ENCODE results near the gene ASF1A. TPM values are rescaled to one million over a fixed set of nuclear protein-coding genes. Genes with fewer than 3 reads are reported as not detected.

The ASF1A gene
- total RNA-seq, 4 donors from 2014 or later = 22.2 to 25.9 (median 23.7) TPM

DNA sequence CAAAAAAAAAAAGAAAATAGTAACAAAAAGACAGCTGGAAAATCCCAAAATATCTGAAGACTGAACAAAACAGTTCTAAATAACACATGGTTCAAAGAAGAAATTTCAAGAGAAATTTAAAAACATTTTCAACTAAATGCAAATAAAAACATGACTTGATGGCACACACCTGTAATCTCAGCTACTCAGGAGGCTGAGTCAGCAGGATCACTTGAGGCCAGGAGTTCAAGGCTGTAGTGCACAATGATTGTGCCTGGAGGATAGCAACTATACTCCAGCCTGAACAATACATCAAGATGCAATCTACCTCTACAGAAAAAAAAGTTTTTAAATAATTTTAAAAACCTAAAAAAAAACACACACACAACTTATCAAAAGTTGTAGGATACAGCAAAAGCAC is 21.6 kb upstream of the ASF1A start:
- DNase-seq = no peak
- intact Hi-C loops (cut with DNase I) = no loop called here
- Histone ChIP-seq H3K36me3 (no peaks in the 10 kb centered on the region), H3K4me3 (replicated peaks in 1 of 3) (no peak overlapping the region), H3K27ac (no peak overlapping the region), H3K4me1 (no peaks in the 10 kb centered on the region), H3K9me3 (no peaks in the 10 kb centered on the region), H3K27me3 (no peaks in the 10 kb centered on the region)
- TF ChIP-seq POLR2A (IDR thresholded peaks at IDR 0.05) = no peak
- TF ChIP-seq, protein P1, sequence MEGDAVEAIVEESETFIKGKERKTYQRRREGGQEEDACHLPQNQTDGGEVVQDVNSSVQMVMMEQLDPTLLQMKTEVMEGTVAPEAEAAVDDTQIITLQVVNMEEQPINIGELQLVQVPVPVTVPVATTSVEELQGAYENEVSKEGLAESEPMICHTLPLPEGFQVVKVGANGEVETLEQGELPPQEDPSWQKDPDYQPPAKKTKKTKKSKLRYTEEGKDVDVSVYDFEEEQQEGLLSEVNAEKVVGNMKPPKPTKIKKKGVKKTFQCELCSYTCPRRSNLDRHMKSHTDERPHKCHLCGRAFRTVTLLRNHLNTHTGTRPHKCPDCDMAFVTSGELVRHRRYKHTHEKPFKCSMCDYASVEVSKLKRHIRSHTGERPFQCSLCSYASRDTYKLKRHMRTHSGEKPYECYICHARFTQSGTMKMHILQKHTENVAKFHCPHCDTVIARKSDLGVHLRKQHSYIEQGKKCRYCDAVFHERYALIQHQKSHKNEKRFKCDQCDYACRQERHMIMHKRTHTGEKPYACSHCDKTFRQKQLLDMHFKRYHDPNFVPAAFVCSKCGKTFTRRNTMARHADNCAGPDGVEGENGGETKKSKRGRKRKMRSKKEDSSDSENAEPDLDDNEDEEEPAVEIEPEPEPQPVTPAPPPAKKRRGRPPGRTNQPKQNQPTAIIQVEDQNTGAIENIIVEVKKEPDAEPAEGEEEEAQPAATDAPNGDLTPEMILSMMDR (IDR thresholded peaks at IDR 0.05) = no peak

DNA sequence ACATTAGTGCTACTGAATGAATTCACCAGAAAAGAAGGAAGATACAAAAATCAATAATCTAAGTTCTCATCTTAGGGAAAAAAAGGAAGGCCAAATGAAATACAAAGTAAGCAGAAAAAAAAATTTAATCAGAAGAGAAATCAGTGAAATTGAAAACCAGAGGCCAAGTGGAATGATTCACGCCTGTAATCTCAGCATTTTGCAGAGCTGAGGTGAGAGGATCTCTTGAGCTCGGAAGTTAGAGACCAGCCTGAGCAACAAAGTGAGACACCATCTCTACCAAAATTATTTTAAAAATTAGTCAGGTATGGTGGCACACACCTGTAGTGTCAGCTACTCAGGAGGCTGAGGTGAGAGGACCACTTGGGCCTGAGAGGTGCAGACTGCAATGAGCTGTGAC is 21.2 kb upstream of the ASF1A start:
- intact Hi-C loops (cut with DNase I) = no loop called here
- Histone ChIP-seq H3K27ac (no peak overlapping the region), H3K4me1 (no peaks in the 10 kb centered on the region), H3K36me3 (no peaks in the 10 kb centered on the region), H3K27me3 (no peaks in the 10 kb centered on the region), H3K4me3 (replicated peaks in 1 of 3) (no peak overlapping the region), H3K9me3 (no peaks in the 10 kb centered on the region)
- DNase-seq = no peak
- TF ChIP-seq, protein P1 (IDR thresholded peaks at IDR 0.05) = no peak
- no peak for TF ChIP-seq POLR2A (IDR thresholded peaks at IDR 0.05)
- 83 to 95% methylated on average over 2 of the region's 2 CpGs for WGBS, 2 donors

DNA sequence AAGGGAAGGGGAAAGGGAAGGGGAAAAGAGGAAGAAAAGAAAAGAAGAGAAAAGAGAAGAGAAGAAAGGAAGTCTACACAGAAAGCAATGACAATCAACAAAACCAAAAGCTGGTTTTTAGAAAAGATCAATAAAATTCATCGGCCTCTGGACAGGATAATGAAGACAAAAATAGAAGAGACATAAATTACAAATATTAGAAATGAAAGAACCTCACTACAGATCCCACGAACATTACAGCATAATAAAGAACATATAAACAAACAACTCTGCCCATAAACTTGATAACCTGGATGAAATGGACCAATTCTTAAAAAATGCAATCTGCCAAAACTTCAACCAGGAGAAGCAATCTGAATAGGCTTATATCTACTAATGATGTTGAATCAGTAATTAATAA is 20.7 kb upstream of the ASF1A start:
- no peaks in the 10 kb centered on the region for H3K36me3 ChIP-seq
- TF ChIP-seq, protein P1 (IDR thresholded peaks at IDR 0.05) = no peak
- TF ChIP-seq POLR2A (IDR thresholded peaks at IDR 0.05) = no peak
- no peak overlapping the region for H3K27ac ChIP-seq
- no peaks in the 10 kb centered on the region for H3K9me3 ChIP-seq
- intact Hi-C loops (cut with DNase I) = no loop called here
- WGBS, 2 donors = 91% methylated on average over 2 of the region's 2 CpGs
- H3K4me1 ChIP-seq = no peaks in the 10 kb centered on the region
- H3K27me3 ChIP-seq = no peaks in the 10 kb centered on the region
- no peak overlapping the region for H3K4me3 ChIP-seq (replicated peaks in 1 of 3)
- DNase-seq = no peak

DNA sequence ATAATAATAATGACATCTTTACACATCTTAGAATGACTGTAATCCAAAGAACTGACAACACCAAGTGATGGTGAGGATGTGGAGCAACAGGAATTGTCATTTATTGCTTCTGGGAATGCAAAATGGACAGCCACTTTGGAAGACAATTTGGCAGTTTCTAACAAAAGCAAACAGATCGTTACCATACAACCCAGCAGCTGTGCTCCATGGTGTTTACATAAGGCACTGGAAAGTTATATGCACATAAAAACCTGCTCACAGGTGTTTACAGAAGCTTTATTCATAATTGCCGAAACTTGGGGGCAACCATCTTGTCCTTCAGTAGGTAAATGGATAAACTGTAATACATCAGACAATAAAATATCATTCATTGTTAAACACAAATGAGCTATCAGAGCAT is 18.3 kb upstream of the ASF1A start:
- Histone ChIP-seq H3K27ac (no peak overlapping the region), H3K4me1 (peaks cover 0 to 5% of the 10 kb centered on the region in 2 donors), H3K27me3 (no peaks in the 10 kb centered on the region), H3K36me3 (no peaks in the 10 kb centered on the region), H3K4me3 (replicated peaks in 1 of 3) (no peak overlapping the region), H3K9me3 (no peaks in the 10 kb centered on the region)
- TF ChIP-seq, protein P1 (IDR thresholded peaks at IDR 0.05) = no peak
- TF ChIP-seq POLR2A (IDR thresholded peaks at IDR 0.05) = no peak
- WGBS, 2 donors = 82 to 91% methylated on average over 2 of the region's 2 CpGs
- DNase-seq = no peak
- intact Hi-C loops (cut with DNase I) = no loop called here

DNA sequence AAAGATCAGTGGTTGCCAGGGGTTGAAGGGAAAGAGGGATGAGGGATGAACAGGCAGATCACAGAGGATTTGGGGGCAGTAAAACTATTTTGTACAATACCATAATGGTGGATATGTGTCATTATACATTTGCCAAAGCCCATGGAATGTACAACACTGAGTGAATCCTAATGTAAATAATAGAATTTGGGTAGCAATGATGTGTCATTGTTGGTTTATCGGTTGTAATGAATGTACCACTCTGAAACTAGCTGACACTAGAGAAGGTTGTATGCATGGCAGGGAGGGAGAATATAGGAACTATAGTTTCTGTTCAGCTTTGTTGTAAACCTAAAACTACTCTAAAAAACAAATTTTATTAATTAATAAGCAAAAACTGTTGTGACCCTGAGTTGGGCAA is 17.8 kb upstream of the ASF1A start:
- no peaks in the 10 kb centered on the region for H3K36me3 ChIP-seq
- intact Hi-C loops (cut with DNase I) = no loop called here
- no peak for TF ChIP-seq POLR2A (IDR thresholded peaks at IDR 0.05)
- no peak for DNase-seq
- no peak overlapping the region for H3K4me3 ChIP-seq (replicated peaks in 1 of 3)
- 98 to 100% methylated on average over 1 of the region's 1 CpG for WGBS, 2 donors
- peaks cover 0 to 5% of the 10 kb centered on the region in 2 donors for H3K4me1 ChIP-seq
- H3K27me3 ChIP-seq = no peaks in the 10 kb centered on the region
- H3K9me3 ChIP-seq = no peaks in the 10 kb centered on the region
- no peak overlapping the region for H3K27ac ChIP-seq

DNA sequence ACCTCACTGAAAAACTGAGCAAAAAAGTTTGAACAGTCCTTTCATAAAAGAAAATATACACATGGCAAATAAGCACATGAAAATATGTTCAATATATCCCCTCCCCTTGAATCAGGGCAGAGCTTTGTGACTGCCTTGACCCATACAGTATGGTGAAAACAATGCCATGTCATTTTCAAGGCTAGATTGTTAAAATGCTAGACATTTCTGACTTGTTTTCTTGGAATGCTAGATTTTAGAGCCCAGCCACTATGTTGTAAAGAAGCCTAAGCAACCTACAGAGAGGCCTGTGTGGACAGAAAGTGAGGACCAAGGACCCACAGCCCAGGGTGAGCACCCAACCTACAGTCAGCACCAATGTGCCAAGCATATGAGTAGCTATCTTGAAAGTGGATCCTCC is 17.1 kb upstream of the ASF1A start:
- no peaks in the 10 kb centered on the region for H3K27me3 ChIP-seq
- no peak overlapping the region for H3K4me3 ChIP-seq (replicated peaks in 1 of 3)
- H3K4me1 ChIP-seq = peaks cover 0 to 6% of the 10 kb centered on the region in 2 donors
- no peaks in the 10 kb centered on the region for H3K9me3 ChIP-seq
- no peak for DNase-seq
- TF ChIP-seq, protein P1 (IDR thresholded peaks at IDR 0.05) = no peak
- no peak for TF ChIP-seq POLR2A (IDR thresholded peaks at IDR 0.05)
- no peaks in the 10 kb centered on the region for H3K36me3 ChIP-seq
- no peak overlapping the region for H3K27ac ChIP-seq
- intact Hi-C loops (cut with DNase I) = no loop called here
